Cerebellar nuclear complex (tissue), 1 donor: ENCODE data around the gene ATXN1.
"Not testable (repeated sequence)": the region's sequence is repeated elsewhere in the genome, so short reads cannot be mapped to it uniquely, and the experiment has no call there.

Experiments
- DNase-seq, 2 experiments: peaks; one replicate each; lab custom pipeline; 2025; lab: John Stamatoyannopoulos, UW

ATXN1 gene

DNA sequence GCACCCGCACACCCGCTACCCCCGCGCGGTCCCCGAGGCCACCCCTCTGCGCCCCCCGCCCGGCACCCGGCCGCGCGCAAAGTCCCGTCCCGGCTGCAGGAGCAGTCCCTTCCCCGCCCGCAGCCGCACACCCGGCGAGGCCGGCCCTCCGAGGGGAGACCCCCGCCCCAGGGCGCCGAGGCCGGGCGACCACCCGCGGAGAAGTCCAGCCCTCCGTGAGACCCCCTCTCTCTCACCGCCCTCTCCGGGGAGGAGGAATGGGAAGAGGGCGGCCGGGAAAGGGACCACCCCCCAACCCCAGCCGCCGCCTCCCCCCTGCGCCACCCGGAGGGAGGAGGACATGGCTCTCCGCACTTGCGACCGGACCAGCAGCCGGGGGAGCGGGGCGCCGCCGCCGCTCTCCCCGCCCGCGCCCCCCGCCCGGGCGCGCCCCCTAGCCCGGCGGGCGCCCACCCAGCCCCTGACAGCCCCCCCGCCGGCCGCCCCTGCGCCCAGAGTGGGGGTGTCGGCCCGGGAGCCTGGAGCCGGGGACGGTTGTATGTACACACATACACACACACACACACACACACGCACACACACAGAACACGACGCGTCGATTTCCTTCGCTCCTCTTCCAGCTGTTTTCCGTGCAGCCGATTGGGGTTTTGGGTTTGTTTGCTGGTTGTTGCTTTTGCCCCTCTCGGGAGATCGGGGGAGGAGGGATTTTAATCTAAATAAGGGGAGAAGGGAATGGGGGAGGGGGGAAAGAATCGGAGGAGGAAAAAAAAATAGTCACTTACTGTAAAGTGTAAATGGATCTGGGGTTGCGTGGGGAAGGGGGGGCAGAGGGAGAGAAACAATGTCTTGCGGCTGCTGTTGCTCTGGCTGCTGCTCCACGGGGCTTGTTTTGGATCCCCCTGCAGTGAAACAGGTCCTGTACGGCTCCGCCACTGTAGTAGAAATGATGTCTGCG, at the start of gene ATXN1:
TSS of gene ATXN1 (minus strand) at position 945 of the 955 bp plus-strand sequence.
- no peak for DNase-seq

DNA sequence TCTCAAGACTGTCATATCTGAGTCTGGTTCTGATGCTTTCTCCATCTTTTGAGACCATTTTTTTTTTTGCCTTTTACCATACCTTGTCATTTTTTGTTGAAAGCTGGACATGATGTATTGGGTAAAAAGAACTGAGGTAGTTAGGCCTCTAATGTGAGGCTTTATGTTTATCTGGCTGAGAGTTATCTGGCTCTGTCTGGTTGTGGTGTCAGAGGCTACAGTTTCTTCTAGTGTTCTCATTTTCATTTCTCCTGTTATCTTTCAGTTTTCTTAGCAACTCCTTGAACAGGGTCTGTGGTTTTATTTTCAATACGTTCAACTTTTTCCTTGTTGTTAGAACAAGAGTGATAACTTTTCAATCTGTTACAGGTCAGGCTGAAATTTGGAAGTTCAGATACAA, 49.2 kb upstream of the ATXN1 start:
- DNase-seq = no peak

DNA sequence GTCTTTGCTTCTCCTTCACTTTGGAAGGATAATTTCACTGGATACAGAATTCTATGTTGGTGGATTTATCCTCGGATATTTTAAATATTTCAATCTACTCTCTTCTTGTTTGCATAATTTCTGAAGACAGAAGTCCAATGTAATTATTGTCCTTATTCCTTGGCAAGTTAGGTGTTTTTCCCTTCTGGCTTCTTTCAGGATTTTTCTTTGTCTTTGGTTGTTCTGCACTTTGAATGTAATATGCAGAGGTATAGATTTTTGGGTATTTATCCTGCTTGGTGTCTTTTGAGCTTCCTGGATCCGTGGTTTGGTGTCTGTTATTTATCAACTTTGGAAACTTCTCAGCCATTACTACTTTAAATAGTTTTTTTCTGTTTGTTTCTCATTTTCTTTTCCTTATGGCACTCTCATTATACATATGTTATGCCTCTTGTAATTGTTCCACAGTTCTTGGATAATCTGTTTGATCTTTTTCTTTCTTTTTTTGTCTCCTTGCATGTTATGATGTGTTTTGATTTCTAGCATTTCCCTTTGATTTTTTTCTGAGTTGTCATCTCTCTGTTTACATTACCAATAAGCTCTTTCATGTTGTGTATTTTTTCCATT, 48.6 kb upstream of the ATXN1 start:
- DNase-seq = no peak

DNA sequence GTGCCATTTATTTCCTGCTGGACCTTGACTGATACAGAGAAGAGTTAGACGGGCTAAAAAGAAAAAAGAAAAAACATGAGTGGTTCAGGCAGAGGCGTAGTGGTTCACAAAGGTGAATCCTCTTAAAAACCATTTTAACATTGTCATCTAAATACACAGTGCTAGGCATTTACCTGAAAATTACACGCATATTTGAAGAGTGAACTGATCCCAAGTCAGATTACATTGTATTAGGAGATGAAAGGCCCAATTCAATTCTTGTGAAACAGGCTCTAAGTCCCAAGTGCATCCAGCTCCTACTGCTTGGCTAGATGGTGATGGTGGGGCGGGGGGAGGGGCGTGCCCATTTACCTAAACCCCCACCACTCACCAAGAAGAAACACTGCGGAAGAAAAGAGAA, 46.7 kb upstream of the ATXN1 start:
- DNase-seq = no peak

DNA sequence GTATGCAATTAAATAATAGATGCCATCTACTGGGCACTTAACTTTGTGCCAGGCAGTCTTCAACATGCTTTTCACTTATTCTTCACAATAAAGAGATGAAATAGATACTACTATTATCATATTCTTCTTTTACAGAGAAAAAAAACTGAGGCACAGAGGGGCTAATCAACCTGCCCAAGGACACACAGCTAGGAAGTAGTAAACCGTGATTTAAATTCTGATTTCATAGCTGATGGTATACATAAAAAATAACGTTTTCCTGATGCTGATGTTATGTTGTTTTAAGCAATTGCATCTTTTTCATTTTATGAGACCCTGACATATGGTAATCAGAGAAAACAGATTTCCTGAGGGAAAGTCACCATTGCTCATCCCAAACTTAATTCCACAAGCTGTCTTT, 45.1 kb upstream of the ATXN1 start:
- no peak for DNase-seq

DNA sequence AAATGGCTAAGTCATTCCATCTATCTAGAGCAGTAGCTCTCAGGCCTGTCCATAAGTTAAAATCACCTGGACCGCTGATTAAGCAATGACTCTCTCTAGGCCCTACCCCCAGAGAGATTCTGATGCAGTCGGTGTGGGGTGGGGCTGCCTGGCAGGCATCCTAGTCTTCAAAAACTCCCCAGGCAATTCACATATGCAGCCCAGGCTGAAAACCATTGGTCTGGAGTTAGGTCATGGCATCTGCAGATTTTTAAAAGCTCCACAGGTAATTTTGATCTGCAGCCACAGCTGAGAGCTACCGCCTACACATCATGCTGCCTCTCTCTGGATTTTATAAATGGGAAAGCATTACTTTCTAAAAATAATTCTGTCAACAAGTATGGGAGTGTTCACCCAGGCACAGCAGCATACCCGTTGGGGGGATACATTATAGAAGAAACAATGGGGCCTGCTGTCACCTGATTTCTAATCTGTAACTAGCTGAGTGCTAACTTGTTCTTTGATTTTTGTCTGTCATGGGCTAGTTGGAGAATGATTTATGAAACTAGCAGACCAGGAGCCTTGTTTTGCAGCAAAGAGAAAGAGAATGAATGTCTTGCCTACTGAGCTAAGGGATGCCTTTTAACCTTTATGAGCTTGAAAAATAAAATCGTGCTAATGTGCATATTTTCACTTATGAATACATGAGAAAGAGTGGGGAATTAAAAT, 44.1 kb upstream of the ATXN1 start:
- no peak for DNase-seq

DNA sequence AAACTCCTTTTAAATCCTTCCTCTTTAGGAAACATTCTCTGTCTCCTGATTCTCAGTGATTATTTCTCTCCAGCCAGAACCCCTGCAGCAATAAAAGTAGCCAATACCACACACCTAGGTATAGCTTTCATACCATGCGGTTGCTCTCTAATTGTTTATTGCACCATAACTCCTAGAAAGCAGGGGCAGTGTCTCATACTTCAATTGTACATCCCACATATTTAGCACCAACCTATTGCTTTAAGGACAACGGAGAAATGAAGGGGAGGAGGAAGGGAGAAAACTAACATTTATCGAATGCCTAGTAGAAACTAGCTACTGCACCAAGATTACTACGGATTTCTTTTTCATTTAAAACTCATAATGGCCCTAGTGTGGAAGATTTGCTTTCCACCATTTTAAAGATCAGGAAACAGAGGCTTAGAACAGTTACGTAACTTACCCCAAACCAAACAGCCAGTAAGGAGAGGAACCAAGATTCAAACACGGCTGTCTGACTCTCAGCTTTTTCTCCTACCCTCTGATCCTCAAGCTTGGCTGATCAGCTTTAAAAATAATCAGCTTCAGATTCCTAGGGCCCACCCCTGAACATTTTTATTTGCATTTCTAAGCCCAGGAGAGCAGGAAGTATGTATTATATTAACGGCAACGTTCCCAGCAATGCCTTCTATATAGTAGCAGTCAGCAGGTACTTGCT, 43.4 kb upstream of the ATXN1 start:
- no peak for DNase-seq

DNA sequence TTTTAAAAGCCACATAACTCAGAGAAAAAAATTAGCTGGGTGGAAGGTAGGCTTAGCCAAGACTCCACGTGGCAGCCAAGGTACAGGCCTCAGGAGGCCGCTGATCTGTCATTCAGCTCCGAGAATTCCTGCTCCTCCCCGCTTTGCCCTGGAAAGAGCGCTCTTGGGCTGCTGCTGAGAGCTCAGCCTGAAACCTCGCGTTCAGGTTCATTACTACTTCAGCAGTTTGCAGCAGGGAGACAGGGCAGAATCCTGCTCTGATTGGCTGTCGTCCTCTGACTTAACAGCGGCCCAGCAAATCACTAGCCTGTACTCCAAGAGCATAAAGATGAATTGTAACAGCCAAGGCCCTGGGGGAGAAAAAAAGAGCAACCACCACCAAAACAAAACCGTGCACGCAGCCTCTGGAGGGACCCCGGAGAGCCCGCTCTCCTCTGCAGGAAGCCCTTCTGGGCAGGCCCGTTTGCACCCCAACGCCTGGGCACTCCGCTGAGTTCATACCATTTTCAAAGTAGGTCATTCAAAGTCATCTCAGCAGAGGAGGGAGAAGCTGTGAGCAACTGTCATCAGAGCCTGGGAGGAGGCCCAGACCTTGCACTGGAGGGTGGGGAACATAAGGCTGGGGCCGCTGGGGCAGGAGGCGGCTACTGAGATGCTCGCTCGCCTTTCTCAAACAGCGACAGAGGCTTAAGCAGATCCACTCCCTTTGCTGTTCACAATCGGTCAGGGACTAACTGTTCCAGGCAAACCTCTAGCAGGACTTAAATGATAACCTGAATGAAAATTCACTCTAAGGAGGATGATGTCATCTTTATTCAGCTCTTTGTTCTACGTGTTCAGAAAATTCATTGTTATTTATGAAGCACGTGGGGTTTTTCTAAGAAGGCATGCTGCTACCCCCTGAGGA, 42.3 kb upstream of the ATXN1 start:
- DNase-seq = peak; percentile 66 to 72

DNA sequence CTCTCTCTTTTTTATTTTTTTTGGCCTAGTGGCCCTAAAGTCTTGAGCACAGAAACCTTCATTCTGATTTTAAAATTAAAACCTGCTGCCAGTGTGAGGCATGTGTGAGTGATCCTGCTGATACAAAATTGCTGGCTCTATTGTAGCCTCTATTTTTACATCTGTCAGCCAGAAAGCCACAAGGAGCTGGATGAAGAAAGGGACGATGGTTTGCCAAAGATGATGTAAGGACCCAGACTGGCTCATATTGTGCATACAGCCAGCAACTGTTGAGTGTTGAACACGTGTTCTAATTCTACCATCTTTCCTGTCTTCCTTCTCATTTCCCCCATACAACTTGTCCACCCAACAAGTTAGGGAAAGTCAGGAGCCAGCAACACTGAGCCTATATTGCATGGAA, 40.8 kb upstream of the ATXN1 start:
- DNase-seq = no peak

DNA sequence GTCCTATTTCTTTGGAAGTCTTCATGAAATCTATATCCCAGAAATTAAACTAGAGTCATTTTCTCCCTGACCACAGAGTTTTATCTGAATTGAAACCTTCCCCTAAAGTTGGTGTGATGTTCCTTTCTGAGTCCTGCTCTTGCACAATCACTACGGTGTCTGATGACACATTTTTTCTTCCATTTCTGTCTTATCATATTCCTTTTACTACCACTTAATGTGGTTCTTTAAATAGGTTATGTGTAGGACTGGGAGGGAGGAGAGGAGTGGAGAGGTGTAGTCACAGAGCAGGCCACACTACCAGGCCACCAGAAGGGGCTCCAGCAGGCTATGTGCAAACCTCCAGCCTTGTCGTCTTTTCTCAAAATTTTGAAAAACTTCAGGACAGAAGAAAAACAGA, 39.7 kb upstream of the ATXN1 start:
- no peak for DNase-seq

DNA sequence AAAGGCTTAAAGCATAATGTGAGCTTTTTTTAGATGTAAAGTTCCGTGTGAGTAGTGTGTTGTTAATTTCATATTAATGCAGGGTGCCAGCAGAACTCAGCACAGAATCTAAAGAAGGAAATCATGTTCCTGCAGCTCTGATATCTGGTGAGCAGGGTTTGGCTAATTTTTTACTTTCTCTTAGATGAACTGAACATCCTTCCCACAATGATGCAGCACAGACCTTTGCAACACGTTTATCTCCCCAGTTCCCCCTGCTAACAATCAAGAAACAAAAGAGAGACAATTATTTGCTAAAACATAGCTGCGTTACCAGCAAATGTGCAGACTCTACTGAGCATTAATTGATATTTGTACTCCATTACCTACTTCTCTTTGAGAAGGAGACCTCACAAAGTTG, 39.1 kb upstream of the ATXN1 start:
- no peak for DNase-seq

DNA sequence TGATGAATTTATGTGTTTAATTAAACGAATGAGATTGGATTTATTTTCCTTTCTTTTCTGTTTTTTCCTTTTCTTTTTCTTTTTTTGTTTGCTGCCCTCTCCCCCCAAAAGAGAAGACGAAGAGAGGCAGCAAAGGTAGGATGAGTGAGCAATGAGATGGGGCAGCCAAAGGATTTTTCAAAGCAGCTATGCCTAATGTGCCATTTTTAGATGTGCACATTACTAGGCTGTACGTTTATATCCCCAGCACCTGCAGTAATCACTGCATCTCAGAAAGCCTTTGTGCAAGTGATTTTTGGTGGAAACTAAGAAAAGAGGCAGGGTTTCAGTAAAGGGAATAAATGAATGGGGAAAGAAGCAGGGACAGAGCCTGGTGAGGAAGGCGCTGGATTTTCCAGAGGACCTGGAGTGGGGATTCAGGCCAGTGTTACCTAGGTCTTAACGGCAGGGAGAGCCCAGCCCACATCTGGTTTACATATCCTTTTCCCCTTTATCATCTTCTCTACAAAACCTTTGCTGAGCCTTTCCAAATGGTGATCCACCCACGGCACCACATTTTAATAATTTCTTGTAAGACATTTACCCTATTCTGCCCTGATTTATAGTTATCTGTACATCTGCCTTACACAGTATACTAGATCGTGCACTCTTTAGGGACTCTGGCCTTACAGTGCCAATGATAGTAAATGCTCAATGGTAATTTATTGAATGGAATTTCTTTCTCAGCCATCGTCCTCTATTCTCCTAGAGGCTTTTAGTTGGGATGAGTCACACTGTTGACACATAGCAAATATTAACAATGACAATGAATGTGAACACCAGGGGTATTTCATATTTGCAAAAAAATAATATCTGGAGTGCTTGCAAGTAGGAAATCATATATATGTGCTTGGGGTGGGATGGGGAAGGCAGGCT, 38.3 kb upstream of the ATXN1 start:
- no peak for DNase-seq

DNA sequence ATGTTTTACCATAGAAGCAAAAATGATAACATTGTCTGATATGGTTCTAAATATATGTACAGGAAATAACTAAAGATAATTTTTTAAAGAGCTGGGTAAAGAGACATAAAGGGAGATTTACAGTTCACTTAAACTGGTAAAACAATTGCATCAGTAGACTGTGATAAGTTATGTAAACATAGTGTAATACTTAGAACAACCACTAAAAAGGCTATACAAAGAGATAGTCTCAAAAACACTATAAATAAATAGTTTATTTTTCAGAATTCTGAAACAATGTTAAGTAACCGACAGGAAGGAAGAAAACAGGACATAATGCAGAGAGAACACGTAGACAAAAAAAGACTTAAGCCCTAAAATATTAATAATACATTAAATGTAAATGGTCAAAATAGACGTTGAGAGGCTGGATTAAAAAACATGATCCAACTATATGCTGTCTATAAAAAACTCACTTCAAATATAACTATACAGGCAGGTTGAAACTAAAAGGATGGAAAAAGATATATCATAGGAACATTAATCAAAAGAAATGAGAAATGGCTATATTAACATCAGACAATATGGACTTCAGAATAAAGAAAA, 32.7 kb upstream of the ATXN1 start:
- no peak for DNase-seq

DNA sequence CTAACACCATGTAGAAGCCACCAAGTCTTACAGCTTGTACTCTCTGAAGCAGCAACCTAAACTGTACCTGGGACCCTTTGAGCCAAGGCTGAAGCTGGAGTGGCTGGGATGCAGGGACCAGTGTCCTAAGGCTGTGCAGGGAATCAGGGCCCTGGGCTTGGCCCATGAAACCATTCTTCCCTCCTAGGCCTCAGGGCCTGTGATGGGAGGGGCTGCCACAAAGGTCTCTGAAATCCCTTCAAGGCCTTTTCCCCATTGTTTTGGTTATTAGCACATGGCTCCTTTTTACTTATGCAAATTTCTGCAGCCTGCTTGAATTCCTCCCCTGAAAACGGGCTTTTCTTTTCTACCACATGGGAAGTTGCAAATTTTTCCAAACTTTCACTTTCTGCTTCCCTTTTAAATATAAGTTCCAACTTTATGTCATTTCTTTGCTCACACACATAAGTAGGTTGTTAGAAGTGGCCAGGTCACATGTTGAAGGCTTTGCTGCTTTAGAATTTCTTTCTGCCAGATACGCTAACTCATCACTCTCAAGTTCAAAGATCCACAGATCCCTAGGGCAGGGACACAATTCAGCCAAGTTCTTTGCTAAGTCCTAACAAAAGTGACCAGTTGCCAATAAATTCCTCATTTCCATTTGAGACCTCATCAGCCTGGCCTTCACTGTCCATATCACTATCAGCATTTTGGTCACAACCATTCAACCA, 28.2 kb upstream of the ATXN1 start:
- no peak for DNase-seq

DNA sequence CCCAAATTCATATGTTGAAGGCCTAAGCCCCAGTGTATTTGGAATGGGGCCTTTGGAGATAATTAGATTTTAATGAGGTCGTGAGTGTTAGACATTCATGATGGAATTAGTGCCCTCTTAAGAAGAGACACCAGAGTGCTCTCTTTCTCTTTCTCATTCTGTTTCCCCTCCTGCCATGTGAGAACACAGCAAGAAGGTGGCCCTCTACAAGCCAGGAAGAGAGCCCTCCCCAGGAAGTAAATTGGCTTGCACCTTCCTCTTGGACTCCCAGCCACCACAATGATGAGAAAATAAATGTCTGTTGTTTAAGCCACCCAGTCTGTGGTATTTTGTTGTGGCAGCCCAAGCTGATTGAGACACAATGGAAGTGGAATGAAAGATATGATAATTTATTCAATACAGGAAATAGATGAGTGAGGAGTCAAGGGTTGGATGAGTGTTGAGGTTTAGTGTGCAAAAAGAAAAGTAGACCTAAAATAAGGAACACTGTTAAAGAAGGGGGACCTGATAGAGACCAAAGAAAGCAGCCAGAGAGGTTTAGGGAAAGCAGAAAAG, 25.9 kb upstream of the ATXN1 start:
- no peak for DNase-seq

DNA sequence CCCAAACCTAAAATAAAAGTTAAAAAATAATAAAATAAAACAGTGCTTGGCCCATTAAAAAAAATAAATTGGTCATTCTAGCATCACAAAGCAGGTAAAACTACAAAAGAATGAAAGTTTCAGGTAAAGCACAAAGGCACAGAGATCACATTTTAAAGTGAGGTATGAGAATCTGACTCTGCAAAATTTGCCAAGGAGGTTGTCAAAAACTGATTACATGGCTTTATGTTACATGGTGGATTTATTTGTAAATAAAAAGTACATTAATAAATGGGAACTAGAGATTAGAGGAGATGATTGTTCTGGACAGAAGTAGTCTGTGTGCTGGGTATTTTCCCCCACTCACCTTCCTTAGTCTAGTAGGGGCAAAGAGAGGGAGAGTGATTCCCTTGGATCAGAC, 24.2 kb upstream of the ATXN1 start:
- DNase-seq = no peak

DNA sequence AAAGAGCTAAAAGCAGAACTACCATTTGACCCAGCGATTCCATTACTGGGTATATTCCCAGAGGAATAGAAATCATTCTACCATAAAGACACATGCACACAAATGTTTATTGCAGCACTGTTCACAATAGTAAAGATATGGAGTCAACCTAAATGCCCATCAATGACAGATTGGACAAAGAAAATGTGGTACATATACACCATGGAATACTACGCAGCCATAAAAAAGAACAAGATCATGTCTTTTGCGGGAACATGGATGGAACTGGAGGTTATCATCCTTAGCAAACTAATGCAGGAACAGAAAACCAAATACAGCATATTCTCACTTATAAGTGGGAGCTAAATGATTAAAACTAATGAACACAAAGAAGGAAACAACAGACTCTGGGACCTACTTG, 23.7 kb upstream of the ATXN1 start:
- not testable (repeated sequence) for DNase-seq

DNA sequence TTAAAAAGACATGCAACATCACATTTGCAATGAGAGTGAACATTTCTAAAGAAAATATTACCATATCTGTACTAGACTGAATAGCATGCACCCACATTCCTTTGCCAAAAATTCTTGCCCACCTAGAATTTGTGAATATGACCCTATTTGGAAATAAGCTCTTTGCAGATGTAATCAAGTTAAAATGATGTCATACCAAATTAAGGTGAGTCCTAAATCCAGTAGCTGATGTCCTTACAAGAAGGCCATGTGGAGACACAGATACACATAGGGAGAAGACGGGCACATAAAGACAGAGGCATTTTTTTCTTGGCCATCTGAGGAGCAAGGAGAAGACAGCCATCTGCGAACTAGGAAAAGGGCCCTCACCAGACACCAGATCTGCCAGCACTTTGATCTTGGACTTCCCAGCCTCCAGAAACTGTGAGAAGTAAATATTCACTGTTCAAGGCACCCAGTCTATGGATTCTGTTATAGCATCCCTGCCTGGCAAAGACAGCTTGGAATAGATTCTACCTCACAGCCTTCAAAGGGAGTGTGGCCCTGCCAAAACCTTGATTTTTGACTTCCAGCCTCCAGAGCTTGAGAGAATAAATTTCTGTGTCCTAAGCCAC, 22.8 kb upstream of the ATXN1 start:
- no peak for DNase-seq
